DND-41 (cell line): ENCODE measurements around the gene MYRIP.

Experiments used
- ATAC-seq: fragments of 200-7000 bp; cut with Tn5 transposase; 3 replicates; pipeline ENCODE4 v1.9.1; 2021; ENCODE audit warnings: low read depth; ENCODE audit not compliant: insufficient read depth
- DNase-seq: peaks from one replicate; pipeline ENCODE4 v3.0.0-alpha.2; 2020
- H2AFZ ChIP-seq: 2 replicates; pipeline ENCODE4 v1.6.0; 2012; ENCODE audit warnings: low read depth, low read length
- H3K27ac ChIP-seq: 2 replicates; pipeline ENCODE4 v1.5.1; 2012; ENCODE audit warnings: low read length, inconsistent platforms
- H3K27me3 ChIP-seq: fragments of 200-600 bp; sonication (generic); 2 replicates; pipeline ENCODE4 v1.6.0; 2012; ENCODE audit warnings: low read length, mild to moderate bottlenecking, inconsistent platforms; ENCODE audit not compliant: insufficient read depth, poor library complexity
- H3K36me3 ChIP-seq: 2 replicates; pipeline ENCODE4 v1.5.1; 2012; ENCODE audit warnings: low read length, inconsistent platforms; ENCODE audit not compliant: insufficient read depth
- H3K4me1 ChIP-seq: 2 replicates; pipeline ENCODE4 v1.5.1; 2012; ENCODE audit warnings: mild to moderate bottlenecking, low read length; ENCODE audit not compliant: insufficient read depth
- H3K4me2 ChIP-seq: 2 replicates; pipeline ENCODE4 v1.6.0; 2012; ENCODE audit warnings: mild to moderate bottlenecking, moderate library complexity, low read length, inconsistent platforms; ENCODE audit not compliant: insufficient read depth
- H3K4me3 ChIP-seq, 2 experiments: fragments of 200-600 bp in 1 of 2; shearing (Covaris generic) in 1 of 2; 2 replicates each; pipeline ENCODE4 v1.5.1; 2012 to 2016; ENCODE audit warnings: inconsistent platforms in 2 of 2, low read length in 2 of 2, mild to moderate bottlenecking in 2 of 2, low read depth in 1 of 2, moderate library complexity in 1 of 2
- H3K79me2 ChIP-seq: 2 replicates; pipeline ENCODE4 v1.6.0; 2012; ENCODE audit warnings: low read length, inconsistent platforms; ENCODE audit not compliant: insufficient read depth
- H3K9ac ChIP-seq: 2 replicates; pipeline ENCODE4 v1.6.0; 2012; ENCODE audit warnings: low read depth, mild to moderate bottlenecking, inconsistent platforms, low read length, moderate library complexity
- H3K9me3 ChIP-seq: 2 replicates; pipeline ENCODE4 v1.5.1; 2012; ENCODE audit warnings: low read length, moderate library complexity, mild to moderate bottlenecking, inconsistent platforms; ENCODE audit not compliant: insufficient read depth, severe bottlenecking
- H4K20me1 ChIP-seq: 2 replicates; pipeline ENCODE4 v1.6.0; 2012; ENCODE audit warnings: low read length; ENCODE audit not compliant: insufficient read depth
- CTCF ChIP-seq: IDR thresholded peaks from 2 replicates; pipeline ENCODE4 v1.5.1; 2012; ENCODE audit warnings: borderline replicate concordance, low read length, moderate library complexity, mild to moderate bottlenecking; ENCODE audit not compliant: poor library complexity, severe bottlenecking; ENCODE audit errors: extremely low read depth
- EZH2 ChIP-seq: IDR thresholded peaks from 3 replicates; pipeline ENCODE4 v1.6.1; 2012; ENCODE audit warnings: borderline replicate concordance, low read depth, mild to moderate bottlenecking, moderate library complexity, low read length, inconsistent platforms; ENCODE audit not compliant: severe bottlenecking

Gene MYRIP

GRCh38 chr3:39972508-39972907, 163.1 kb downstream of the MYRIP start:
- H3K4me1 ChIP-seq: no peaks in the 10 kb centered on the region
- no peak overlapping the region for H2AFZ ChIP-seq
- H3K4me2 ChIP-seq: no peak overlapping the region
- no peaks in the 10 kb centered on the region for H3K36me3 ChIP-seq
- H3K27ac ChIP-seq: no peak overlapping the region
- DNase-seq (no peak), ATAC-seq (no peak)
- H3K4me3 ChIP-seq: no peak overlapping the region
- H4K20me1 ChIP-seq: no peaks in the 10 kb centered on the region
- TF ChIP-seq CTCF (no peak), EZH2 (no peak)
- no peaks in the 10 kb centered on the region for H3K27me3 ChIP-seq
- H3K79me2 ChIP-seq: no peaks in the 10 kb centered on the region
- no peaks in the 10 kb centered on the region for H3K9me3 ChIP-seq
- no peak overlapping the region for H3K9ac ChIP-seq

- H3K36me3 ChIP-seq: no peaks in the 10 kb centered on the region
- TF ChIP-seq EZH2 (no peak), CTCF (no peak)
- H2AFZ ChIP-seq: no peak overlapping the region
- no peaks in the 10 kb centered on the region for H3K4me1 ChIP-seq
- no peak overlapping the region for H3K4me2 ChIP-seq
- H3K4me3 ChIP-seq: no peak overlapping the region
- no peaks in the 10 kb centered on the region for H3K27me3 ChIP-seq
- H3K27ac ChIP-seq: no peak overlapping the region
- DNase-seq: no peak
- no peaks in the 10 kb centered on the region for H4K20me1 ChIP-seq
- ATAC-seq: no peak
- no peak overlapping the region for H3K9ac ChIP-seq
- H3K9me3 ChIP-seq: no peaks in the 10 kb centered on the region
- H3K79me2 ChIP-seq: no peaks in the 10 kb centered on the region
Observed at GRCh38 chr3:39977058-39977794, 167.8 kb downstream of the MYRIP start.

- no peak overlapping the region for H3K27ac ChIP-seq
- no peak overlapping the region for H3K9ac ChIP-seq
- H3K27me3 ChIP-seq: no peaks in the 10 kb centered on the region
- no peaks in the 10 kb centered on the region for H3K36me3 ChIP-seq
- no peak for ATAC-seq
- no peaks in the 10 kb centered on the region for H3K4me1 ChIP-seq
- no peak overlapping the region for H3K4me3 ChIP-seq
- TF ChIP-seq CTCF (no peak), EZH2 (no peak)
- DNase-seq: no peak
- H3K9me3 ChIP-seq: no peaks in the 10 kb centered on the region
- H3K79me2 ChIP-seq: no peaks in the 10 kb centered on the region
- H4K20me1 ChIP-seq: no peaks in the 10 kb centered on the region
- H3K4me2 ChIP-seq: no peak overlapping the region
- H2AFZ ChIP-seq: no peak overlapping the region
Observed at GRCh38 chr3:39978308-39978707, 168.9 kb downstream of the MYRIP start.
